HEK293T (cell line): Measurements from ENCODE around the gene CAPZB.

ENCODE experiments used
- CTCF ChIA-PET: fragments of 350-600 bp; formaldehyde crosslinking; extraction: SDS; loops from one replicate; lab custom pipeline; 2021; ENCODE audit warnings: antibody characterized with exemption, inconsistent platforms; lab: Yijun Ruan, JAX
- POLR2A ChIA-PET: fragments of 350-600 bp; formaldehyde crosslinking; extraction: SDS; loops from one replicate; lab custom pipeline; 2020; ENCODE audit warnings: antibody characterized with exemption, inconsistent platforms; lab: Yijun Ruan, JAX
- DNase-seq: peaks from one replicate; pipeline ENCODE4 v3.0.0; 2012; ENCODE audit warnings: mixed read lengths; ENCODE audit errors: extremely low spot score
- ARNT ChIP-seq: fragments of 450-650 bp; IDR thresholded peaks from 2 replicates; pipeline ENCODE4 v1.6.1; 2017; ENCODE audit warnings: mild to moderate bottlenecking
- BHLHE40 ChIP-seq: fragments of 450-650 bp; IDR thresholded peaks from 2 replicates; pipeline ENCODE4 v1.6.1; 2016; ENCODE audit warnings: mild to moderate bottlenecking, moderate library complexity, borderline replicate concordance
- CTBP1 ChIP-seq: fragments of 450-650 bp; IDR thresholded peaks from 2 replicates; pipeline ENCODE4 v1.6.1; 2016; ENCODE audit warnings: borderline replicate concordance
- ELF4 ChIP-seq: fragments of 450-650 bp; IDR thresholded peaks from 2 replicates; pipeline ENCODE4 v1.6.1; 2017; ENCODE audit warnings: antibody characterized with exemption
- FOXA1 ChIP-seq: fragments of 450-650 bp; IDR thresholded peaks from 2 replicates; pipeline ENCODE4 v1.6.1; 2016; ENCODE audit warnings: mild to moderate bottlenecking
- FOXK2 ChIP-seq: fragments of 450-650 bp; IDR thresholded peaks from 2 replicates; pipeline ENCODE4 v1.6.1; 2016; ENCODE audit warnings: mild to moderate bottlenecking
- FOXM1 ChIP-seq: fragments of 450-650 bp; IDR thresholded peaks from 2 replicates; pipeline ENCODE4 v1.6.1; 2017; ENCODE audit warnings: mild to moderate bottlenecking, borderline replicate concordance
- HDGF ChIP-seq: fragments of 450-650 bp; IDR thresholded peaks from 2 replicates; pipeline ENCODE4 v1.6.1; 2017; ENCODE audit warnings: antibody characterized with exemption, borderline replicate concordance
- L3MBTL2 ChIP-seq: fragments of 450-650 bp; conservative IDR thresholded peaks from 2 replicates; pipeline ENCODE4 v1.6.1; 2016; ENCODE audit warnings: mild to moderate bottlenecking
- LEF1 ChIP-seq: fragments of 450-650 bp; IDR thresholded peaks from 2 replicates; pipeline ENCODE4 v1.6.1; 2017; ENCODE audit warnings: mild to moderate bottlenecking, borderline replicate concordance
- NFRKB ChIP-seq: fragments of 450-650 bp; IDR thresholded peaks from 2 replicates; pipeline ENCODE4 v1.6.1; 2016; ENCODE audit warnings: mild to moderate bottlenecking, moderate library complexity
- PKNOX1 ChIP-seq: fragments of 450-650 bp; IDR thresholded peaks from 2 replicates; pipeline ENCODE4 v1.6.1; 2016
- SP1 ChIP-seq: fragments of 450-650 bp; IDR thresholded peaks from 2 replicates; pipeline ENCODE4 v1.6.1; 2017
- SUZ12 ChIP-seq: fragments of 450-650 bp; IDR thresholded peaks from 2 replicates; pipeline ENCODE4 v1.6.1; 2016; ENCODE audit warnings: mild to moderate bottlenecking
- TARDBP ChIP-seq: fragments of 450-650 bp; IDR thresholded peaks from 2 replicates; pipeline ENCODE4 v1.6.1; 2016
- ZNF384 ChIP-seq: fragments of 450-650 bp; IDR thresholded peaks from 2 replicates; pipeline ENCODE4 v1.6.1; 2016

The CAPZB gene

GRCh38 chr1:19397217-19397945 lies 88.0 kb downstream of the CAPZB start:
- CTCF ChIA-PET: no interaction called here
- POLR2A ChIA-PET: no interaction called here
- TF ChIP-seq SP1: no peak
- no peak for TF ChIP-seq L3MBTL2
- TF ChIP-seq ELF4: no peak
- no peak for TF ChIP-seq ZNF384
- no peak for TF ChIP-seq SUZ12
- no peak for TF ChIP-seq LEF1
- no peak for TF ChIP-seq BHLHE40
- no peak for TF ChIP-seq TARDBP
- DNase-seq: no peak

- TF ChIP-seq PKNOX1 (no peak), LEF1 (no peak), TARDBP (no peak), NFRKB (no peak), ELF4 (no peak), FOXA1 (no peak), FOXM1 (no peak), BHLHE40 (no peak), ZNF384 (no peak)
- ChIA-PET CTCF (no interaction called here), POLR2A (no interaction called here)
- DNase-seq: no peak
These were observed 89.1 kb downstream of the CAPZB start for GRCh38 chr1:19396280-19396679.

GRCh38 chr1:19395678-19396192 lies 89.6 kb downstream of the CAPZB start:
- ChIA-PET CTCF (interaction anchor here (0.6 kb wide), 2 partner anchors 17 to 258 kb away, joined by 3 read pairs; no protein-coding TSS in a partner anchor), POLR2A (no interaction called here)
- no peak for DNase-seq
- no peak for TF ChIP-seq TARDBP

GRCh38 chr1:19393046-19393445 lies 92.3 kb downstream of the CAPZB start:
- CTCF ChIA-PET: interaction anchor here (0.6 to 2.0 kb wide), 3 partner anchors 135 to 261 kb away, joined by 3 to 6 read pairs (median 3); no protein-coding TSS in a partner anchor
- POLR2A ChIA-PET: no interaction called here
- TF ChIP-seq ZNF384: no peak
- TF ChIP-seq FOXK2: no peak
- TF ChIP-seq FOXA1: no peak
- no peak for TF ChIP-seq ELF4
- no peak for TF ChIP-seq SP1
- TF ChIP-seq BHLHE40: no peak
- no peak for TF ChIP-seq FOXM1
- TF ChIP-seq CTBP1: no peak
- TF ChIP-seq PKNOX1: no peak
- TF ChIP-seq SUZ12: no peak
- DNase-seq: no peak

GRCh38 chr1:19392221-19392620 lies 93.1 kb downstream of the CAPZB start:
- ChIA-PET CTCF (interaction anchor here (0.7 to 2.0 kb wide), 4 partner anchors 13 to 262 kb away, joined by 3 to 6 read pairs (median 4); no protein-coding TSS in a partner anchor), POLR2A (no interaction called here)
- TF ChIP-seq L3MBTL2 (no peak), TARDBP (no peak), LEF1 (no peak), ELF4 (no peak), FOXA1 (no peak), BHLHE40 (no peak), SUZ12 (no peak), HDGF (no peak), FOXM1 (no peak), CTBP1 (no peak), SP1 (no peak), ZNF384 (no peak), FOXK2 (no peak), ARNT (no peak), NFRKB (no peak), PKNOX1 (no peak)
- DNase-seq: no peak

- CTCF ChIA-PET: interaction anchor here (0.5 to 2.0 kb wide), 5 partner anchors 14 to 458 kb away, joined by 3 to 6 read pairs (median 3); no protein-coding TSS in a partner anchor
- no peak for DNase-seq
- TF ChIP-seq SP1 (no peak), FOXM1 (no peak), BHLHE40 (no peak), HDGF (no peak), FOXK2 (no peak), NFRKB (no peak), L3MBTL2 (no peak), FOXA1 (no peak), LEF1 (no peak), TARDBP (no peak), ARNT (no peak), CTBP1 (no peak), PKNOX1 (no peak), SUZ12 (no peak), ZNF384 (no peak), ELF4 (no peak)
- POLR2A ChIA-PET: no interaction called here
These were observed 93.8 kb downstream of the CAPZB start for GRCh38 chr1:19391596-19391981.
